ENCODE results near the gene RNPEPL1.

- no peak for TF ChIP-seq CTCF (IDR thresholded peaks at IDR 0.05)
- no peak for TF ChIP-seq POLR2AphosphoS5 (IDR thresholded peaks at IDR 0.05)
- no peak for TF ChIP-seq POLR2A (IDR thresholded peaks at IDR 0.05; ENCODE audit: low read depth)
- no peak for TF ChIP-seq EP300 (IDR thresholded peaks at IDR 0.05)
Measured at GRCh38 chr2:240594511-240595380, 26.5 kb downstream of the RNPEPL1 start.
